Transverse colon (tissue), 4 donors: Measurements from ENCODE around the gene KLHL22. TPM values are rescaled to one million over a fixed set of nuclear protein-coding genes. Genes with fewer than 3 reads are reported as not detected.

ENCODE experiments used
- DNase-seq: peaks from one replicate; pipeline ENCODE4 v3.0.0-alpha.2; 2019
- H3K27ac ChIP-seq, 4 donors: fragments of 200-600 bp; sonication (generic); 2 replicates each; pipeline ENCODE4 v1.5.1; 2016 to 2018; ENCODE audit warnings: inconsistent platforms in 4 of 4
- H3K27me3 ChIP-seq: fragments of 200-600 bp; sonication (generic); 2 replicates; pipeline ENCODE4 v1.5.1; 2017; ENCODE audit warnings: inconsistent platforms
- H3K36me3 ChIP-seq, 4 donors: fragments of 200-600 bp; sonication (generic); 2 replicates each; pipeline ENCODE4 v1.5.1; 2017 to 2019; ENCODE audit warnings: inconsistent platforms in 4 of 4
- H3K4me1 ChIP-seq, 4 donors: fragments of 200-600 bp; sonication (generic); 2 replicates each; pipeline ENCODE4 v1.5.1; 2017 to 2020; ENCODE audit warnings: inconsistent platforms in 4 of 4
- H3K4me3 ChIP-seq, 4 donors: fragments of 200-600 bp; sonication (generic); 1 replicate in 1 of 4; 2 replicates in 3 of 4; pipeline versions ENCODE4 v1.5.1 to v1.6.1; 2017 to 2019; ENCODE audit warnings: inconsistent platforms in 4 of 4
- H3K9me3 ChIP-seq, 2 donors: fragments of 200-600 bp; sonication (generic); 2 replicates each; pipeline ENCODE4 v1.5.1; 2017 to 2019; ENCODE audit warnings: inconsistent platforms in 2 of 2
- CTCF ChIP-seq, 5 experiments: fragments of 200-600 bp in 3 of 5; fragments of 450-650 bp in 2 of 5; sonication (generic) in 3 of 5; IDR thresholded peaks; 1 replicate in 2 of 5; 2 replicates in 3 of 5; pipeline ENCODE4 v1.5.1; 2016 to 2017; ENCODE audit warnings: antibody characterized with exemption in 5 of 5, inconsistent platforms in 3 of 5, mild to moderate bottlenecking in 2 of 5, moderate library complexity in 1 of 5
- EP300 ChIP-seq: sonication (generic); formaldehyde crosslinking; IDR thresholded peaks from one replicate; pipeline ENCODE4 v1.6.1; 2017; ENCODE audit warnings: antibody characterized with exemption, low read depth
- POLR2A ChIP-seq: fragments of 450-650 bp; IDR thresholded peaks from one replicate; pipeline ENCODE4 v1.6.1; 2016; ENCODE audit warnings: antibody characterized with exemption, mild to moderate bottlenecking, moderate library complexity
- POLR2AphosphoS5 ChIP-seq, 3 donors: sonication (generic); formaldehyde crosslinking; IDR thresholded peaks; one replicate each; pipeline ENCODE4 v1.6.1; 2016; ENCODE audit warnings: antibody characterized with exemption in 3 of 3
- WGBS, 2 donors: methylation state at CpG; one replicate each; pipeline ENCODE4 v1.1.5; 2018; ENCODE audit warnings: low coverage in 1 of 2; 5-methylcytosine and 5-hydroxymethylcytosine counted together
- in situ Hi-C, 4 donors: fragments of 200-750 bp; cut with MboI; loops; one replicate each; pipeline versions ENCODE4 v1.15.0 to v1.15.1; 2017; ENCODE audit warnings: low sequenced_read_pairs in 3 of 4, low pct_ligation_motif_present in 1 of 4, low pct_unique_long_range_greater_than_20kb in 1 of 4
- intact Hi-C: fragments of 100-400 bp; cut with DNase I; formaldehyde crosslinking; loops from one replicate; pipeline ENCODE4 v1.15.1; 2023; ENCODE audit warnings: low total_unique reads
- total RNA-seq, 4 donors: library from RNA; depleted of rRNA; stranded (reverse); fragments of >200 nt; gene quantifications; one replicate each; pipeline ENCODE4 v1.1.0, GENCODE V29; 2016

KLHL22 gene
- total RNA-seq, 4 donors from 2014 or later: 12.7 to 75.9 (median 16.9) TPM

- TF ChIP-seq POLR2A (no peak), POLR2AphosphoS5 (IDR thresholded peaks at IDR 0.05) (no peak), CTCF (IDR thresholded peaks at IDR 0.05) (no peak), EP300 (no peak)
- peaks cover 2 to 19% (median 14%) of the 10 kb centered on the region in 4 donors for H3K4me1 ChIP-seq
- no peaks in the 10 kb centered on the region for H3K27me3 ChIP-seq
- no peak for DNase-seq
- H3K27ac ChIP-seq: no peak overlapping the region
- no peaks in the 10 kb centered on the region for H3K36me3 ChIP-seq
- 80 to 100% methylated on average over 1 to 2 of the region's 2 CpGs for WGBS, 2 donors
- H3K9me3 ChIP-seq: no peaks in the 10 kb centered on the region
- no peak overlapping the region for H3K4me3 ChIP-seq
- intact Hi-C loops (no loop called here), in situ Hi-C loops (no loop called here)
These were observed 98.1 kb downstream of the KLHL22 start for GRCh38 chr22:20397498-20397897.

GRCh38 chr22:20396639-20397038, 99.0 kb downstream of the KLHL22 start:
- DNase-seq: no peak
- 83 to 93% methylated on average over 1 of the region's 1 CpG for WGBS, 2 donors
- intact Hi-C loops: no loop called here
- H3K27me3 ChIP-seq: no peaks in the 10 kb centered on the region
- no peak overlapping the region for H3K27ac ChIP-seq
- peaks cover 2 to 19% (median 14%) of the 10 kb centered on the region in 4 donors for H3K4me1 ChIP-seq
- H3K36me3 ChIP-seq: no peaks in the 10 kb centered on the region
- in situ Hi-C loops: no loop called here
- H3K4me3 ChIP-seq: no peak overlapping the region
- H3K9me3 ChIP-seq: no peaks in the 10 kb centered on the region
- TF ChIP-seq POLR2A (no peak), POLR2AphosphoS5 (IDR thresholded peaks at IDR 0.05) (no peak), CTCF (IDR thresholded peaks at IDR 0.05) (no peak), EP300 (no peak)

GRCh38 chr22:20395907-20396287, 99.7 kb downstream of the KLHL22 start:
- H3K4me3 ChIP-seq: no peak overlapping the region
- intact Hi-C loops (no loop called here), in situ Hi-C loops (no loop called here)
- H3K9me3 ChIP-seq: no peaks in the 10 kb centered on the region
- no peak overlapping the region for H3K27ac ChIP-seq
- no peak for DNase-seq
- H3K36me3 ChIP-seq: no peaks in the 10 kb centered on the region
- 40 to 59% methylated on average over 1 to 2 of the region's 2 CpGs for WGBS, 2 donors
- no peaks in the 10 kb centered on the region for H3K27me3 ChIP-seq
- TF ChIP-seq POLR2AphosphoS5 (IDR thresholded peaks at IDR 0.05) (no peak), CTCF (IDR thresholded peaks at IDR 0.05) (no peak), POLR2A (no peak), EP300 (no peak)
- peaks cover 2 to 19% (median 14%) of the 10 kb centered on the region in 4 donors for H3K4me1 ChIP-seq

- 83 to 94% methylated on average over 5 to 20 of the region's 20 CpGs for WGBS, 2 donors
- Histone ChIP-seq H3K9me3 (no peaks in the 10 kb centered on the region), H3K4me1 (peaks cover 2 to 19% (median 14%) of the 10 kb centered on the region in 4 donors), H3K36me3 (no peaks in the 10 kb centered on the region), H3K27me3 (no peaks in the 10 kb centered on the region), H3K4me3 (peak overlapping the region in 1 of 4 donors; percentile 75), H3K27ac (no peak overlapping the region)
- intact Hi-C loops (no loop called here), in situ Hi-C loops (no loop called here)
- no peak for DNase-seq
- no peak for TF ChIP-seq POLR2A
These were observed 100.3 kb downstream of the KLHL22 start for GRCh38 chr22:20395181-20395906.
